MM.1S (cell line): ENCODE data around the gene MSL3.

Experiments
- DNase-seq: peaks from one replicate; pipeline ENCODE4 v3.0.0-alpha.2; 2015
- H2AFZ ChIP-seq: fragments of 300-600 bp; sonication (generic); 2 replicates; pipeline ENCODE4 v1.6.0; 2016; ENCODE audit warnings: antibody characterized with exemption, low read length
- H3F3A ChIP-seq: fragments of 300-600 bp; sonication (generic); 2 replicates; pipeline ENCODE4 v1.6.1; 2016; ENCODE audit warnings: mild to moderate bottlenecking, antibody characterized with exemption, low read length, moderate library complexity, mixed read lengths; ENCODE audit not compliant: insufficient read depth
- H3K27ac ChIP-seq: fragments of 300-600 bp; sonication (generic); 2 replicates; pipeline ENCODE4 v1.5.1; 2016; ENCODE audit warnings: mild to moderate bottlenecking, low read length
- H3K27me3 ChIP-seq: fragments of 300-600 bp; sonication (generic); replicated peaks from 2 replicates; pipeline ENCODE4 v1.6.0; 2016; ENCODE audit warnings: low read length; ENCODE audit not compliant: insufficient read depth
- H3K36me3 ChIP-seq: fragments of 300-600 bp; sonication (generic); replicated peaks from 2 replicates; pipeline ENCODE4 v1.6.1; 2016; ENCODE audit warnings: mild to moderate bottlenecking, low read length, mixed read lengths; ENCODE audit not compliant: insufficient read depth
- H3K4me1 ChIP-seq: fragments of 300-600 bp; sonication (generic); 2 replicates; pipeline ENCODE4 v1.6.1; 2016; ENCODE audit warnings: low read length, mixed read lengths
- H3K4me2 ChIP-seq: fragments of 300-600 bp; sonication (generic); 2 replicates; pipeline ENCODE4 v1.6.0; 2016; ENCODE audit warnings: low read depth, low read length
- H3K4me3 ChIP-seq: fragments of 300-600 bp; sonication (generic); 2 replicates; pipeline ENCODE4 v1.5.1; 2016; ENCODE audit warnings: low read length, mixed read lengths
- H3K79me2 ChIP-seq: fragments of 300-600 bp; sonication (generic); 2 replicates; pipeline ENCODE4 v1.6.1; 2016; ENCODE audit warnings: mixed run types, low read length, mixed read lengths
- H3K9ac ChIP-seq: fragments of 300-600 bp; sonication (generic); 2 replicates; pipeline ENCODE4 v1.6.1; 2016; ENCODE audit warnings: low read length, mixed read lengths
- H3K9me2 ChIP-seq: fragments of 300-600 bp; sonication (generic); replicated peaks from 2 replicates; pipeline ENCODE4 v1.6.1; 2016; ENCODE audit warnings: mild to moderate bottlenecking, low read length, mixed read lengths; ENCODE audit not compliant: insufficient read depth
- H3K9me3 ChIP-seq: fragments of 300-600 bp; sonication (generic); replicated peaks from 2 replicates; pipeline ENCODE4 v1.6.1; 2016; ENCODE audit warnings: mild to moderate bottlenecking, low read length, mixed read lengths; ENCODE audit not compliant: insufficient read depth
- H4K20me1 ChIP-seq: fragments of 300-600 bp; sonication (generic); 2 replicates; pipeline ENCODE4 v1.6.1; 2016; ENCODE audit warnings: mild to moderate bottlenecking, low read length, moderate library complexity, mixed read lengths; ENCODE audit not compliant: insufficient read depth
- EZH2 ChIP-seq: fragments of 300-600 bp; sonication (generic); optimal IDR thresholded peaks from 2 replicates; pipeline ENCODE3; 2017; ENCODE audit warnings: low read depth, mild to moderate bottlenecking, antibody characterized with exemption, low read length, mixed read lengths
- EZH2phosphoT487 ChIP-seq: fragments of 300-600 bp; sonication (generic); IDR thresholded peaks from 2 replicates; pipeline ENCODE4 v1.6.1; 2018; ENCODE audit warnings: antibody characterized with exemption, low read length
- TF ChIP-seq, protein P1 (sequence below): fragments of 300-600 bp; sonication (generic); IDR thresholded peaks from 2 replicates; pipeline ENCODE4 v1.5.1; 2016; ENCODE audit warnings: antibody characterized with exemption, low read length, mixed read lengths

The MSL3 gene

DNA sequence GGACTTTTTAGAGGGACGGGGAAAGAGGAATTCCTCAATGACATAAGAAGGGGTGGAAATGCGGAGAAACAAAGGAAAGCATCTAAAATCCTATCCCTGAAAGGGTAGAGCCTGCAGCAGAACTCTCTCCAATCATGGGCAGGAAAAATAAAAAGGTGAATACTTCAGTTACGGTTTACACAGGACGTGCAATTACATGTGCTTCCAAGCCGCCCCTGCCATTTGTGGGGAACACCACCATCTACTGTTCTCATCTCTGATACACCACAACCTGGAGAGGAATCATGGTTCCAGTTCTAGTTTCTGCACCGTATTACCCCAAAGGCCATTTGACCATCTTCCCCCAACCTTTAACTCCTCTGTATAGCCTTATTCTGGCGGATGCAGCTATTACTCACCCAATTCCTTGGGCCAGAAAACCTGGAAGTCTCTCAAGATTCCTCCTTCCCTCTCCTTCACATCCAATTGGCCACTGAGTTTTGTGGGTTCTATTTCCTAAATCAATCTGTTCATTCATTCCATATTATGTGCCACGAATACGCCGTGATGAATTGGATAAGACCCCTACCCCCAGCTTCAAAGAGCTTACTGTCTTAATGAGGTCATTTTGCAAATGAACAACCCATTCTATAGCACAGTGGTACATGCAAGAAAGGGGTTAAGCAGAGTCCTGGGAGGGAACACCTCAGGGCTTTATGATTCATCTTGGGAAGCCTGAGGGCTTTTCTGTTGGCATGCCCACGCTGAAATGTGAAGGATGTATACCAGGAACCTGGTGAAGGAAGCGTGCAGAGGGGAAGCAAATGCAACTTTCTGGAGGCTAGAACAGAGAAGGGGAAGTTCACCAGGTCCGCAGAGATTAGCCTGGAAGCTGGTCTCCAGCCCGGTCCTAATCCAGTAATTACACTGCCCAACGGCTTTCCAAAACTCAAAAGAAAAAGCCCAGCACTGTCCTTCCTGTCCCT is 1.4 kb upstream of the MSL3 start:
- no peak overlapping the region for H3K27ac ChIP-seq
- no peaks in the 10 kb centered on the region for H3K27me3 ChIP-seq
- no peak overlapping the region for H2AFZ ChIP-seq

DNA sequence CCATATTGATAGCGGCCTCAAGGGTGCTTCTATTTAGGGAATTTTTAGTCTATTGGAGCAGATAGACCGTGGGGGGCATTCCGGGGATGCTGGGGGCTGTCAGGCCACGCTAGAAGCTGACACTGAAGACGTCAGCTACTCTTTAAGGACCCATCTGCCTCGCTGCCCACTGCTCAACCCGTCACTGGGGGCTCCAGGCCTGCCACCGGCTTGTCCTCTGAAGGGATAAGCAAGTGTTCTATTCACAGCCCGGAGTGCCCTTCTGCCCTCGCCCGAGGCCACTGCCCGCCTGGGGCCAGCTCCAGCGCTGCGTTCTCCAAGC is 679 bp upstream of the MSL3 start:
- no peak for DNase-seq
- peak overlapping the region; percentile 83 for H3K4me2 ChIP-seq

More for the DNA sequence above, 1.4 kb upstream of the MSL3 start:
- H3K4me3 ChIP-seq = no peak overlapping the region; the same call in 1 of the 2 replicates
- H4K20me1 ChIP-seq = no peaks in the 10 kb centered on the region
- peaks cover 14% of the 10 kb centered on the region for H3K79me2 ChIP-seq
- H3K4me1 ChIP-seq = peaks cover 7% of the 10 kb centered on the region; the same call in 1 of the 2 replicates
- peak overlapping the region; percentile 83; the same call in 1 of the 2 replicates for H3K4me2 ChIP-seq
- H3K36me3 ChIP-seq = no peaks in the 10 kb centered on the region
- H3K9me3 ChIP-seq = no peaks in the 10 kb centered on the region
- no peak overlapping the region for H3K9ac ChIP-seq
- H3K9me2 ChIP-seq = no peaks in the 10 kb centered on the region
- TF ChIP-seq EZH2phosphoT487 (no peak), EZH2 (no peak)
- TF ChIP-seq, protein P1, sequence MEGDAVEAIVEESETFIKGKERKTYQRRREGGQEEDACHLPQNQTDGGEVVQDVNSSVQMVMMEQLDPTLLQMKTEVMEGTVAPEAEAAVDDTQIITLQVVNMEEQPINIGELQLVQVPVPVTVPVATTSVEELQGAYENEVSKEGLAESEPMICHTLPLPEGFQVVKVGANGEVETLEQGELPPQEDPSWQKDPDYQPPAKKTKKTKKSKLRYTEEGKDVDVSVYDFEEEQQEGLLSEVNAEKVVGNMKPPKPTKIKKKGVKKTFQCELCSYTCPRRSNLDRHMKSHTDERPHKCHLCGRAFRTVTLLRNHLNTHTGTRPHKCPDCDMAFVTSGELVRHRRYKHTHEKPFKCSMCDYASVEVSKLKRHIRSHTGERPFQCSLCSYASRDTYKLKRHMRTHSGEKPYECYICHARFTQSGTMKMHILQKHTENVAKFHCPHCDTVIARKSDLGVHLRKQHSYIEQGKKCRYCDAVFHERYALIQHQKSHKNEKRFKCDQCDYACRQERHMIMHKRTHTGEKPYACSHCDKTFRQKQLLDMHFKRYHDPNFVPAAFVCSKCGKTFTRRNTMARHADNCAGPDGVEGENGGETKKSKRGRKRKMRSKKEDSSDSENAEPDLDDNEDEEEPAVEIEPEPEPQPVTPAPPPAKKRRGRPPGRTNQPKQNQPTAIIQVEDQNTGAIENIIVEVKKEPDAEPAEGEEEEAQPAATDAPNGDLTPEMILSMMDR = no peak
- no peak for DNase-seq
- H3F3A ChIP-seq = peaks cover 17% of the 10 kb centered on the region

DNA sequence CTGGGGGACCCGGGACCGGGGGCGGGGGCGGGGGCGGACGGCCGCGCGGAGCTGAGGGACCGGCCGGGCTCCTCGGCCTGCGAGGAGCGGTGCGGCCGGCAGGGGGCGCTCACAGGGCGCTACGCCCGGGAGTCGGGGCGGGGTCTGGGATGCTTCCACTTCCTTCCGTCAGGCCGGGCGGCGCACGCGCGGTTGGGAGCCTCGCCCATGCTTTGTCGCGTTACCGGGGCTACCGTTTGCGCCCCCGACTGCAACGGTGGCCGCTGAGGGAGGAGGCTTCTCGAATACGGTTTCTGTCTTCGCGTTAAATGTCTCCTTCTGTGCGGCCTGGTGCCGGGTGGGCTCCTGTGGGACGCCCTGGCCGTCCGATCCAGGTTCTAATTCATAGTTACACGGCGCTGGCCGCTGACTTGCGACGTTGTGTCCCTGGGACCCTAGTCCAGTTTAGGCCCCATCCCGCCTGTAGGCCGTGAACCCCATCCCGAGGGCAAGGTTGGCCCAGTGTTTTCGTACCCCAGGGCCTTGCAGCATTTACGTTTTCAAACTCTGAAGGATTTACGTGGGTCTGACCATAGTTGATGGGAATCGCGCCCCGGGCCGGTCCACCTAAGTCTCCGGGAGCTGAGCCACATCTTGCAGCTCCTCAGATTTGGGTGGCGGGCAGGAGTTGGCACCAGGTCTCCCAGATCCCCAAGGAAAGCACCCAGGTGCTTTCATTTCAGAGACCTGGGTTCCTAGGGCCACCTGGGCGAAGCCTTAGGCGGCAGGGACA is 549 bp downstream of the MSL3 start:
- Histone ChIP-seq H3K9ac (peak overlapping the region; percentile 98), H3K4me2 (peak overlapping the region; percentile 89), H3K4me3 (peak overlapping the region; percentile 96), H3K27ac (peak overlapping the region; percentile 87), H2AFZ (peak overlapping the region; percentile 53), H3K9me2 (no peaks in the 10 kb centered on the region), H4K20me1 (no peaks in the 10 kb centered on the region), H3K79me2 (peaks cover 14% of the 10 kb centered on the region), H3K9me3 (no peaks in the 10 kb centered on the region), H3F3A (peaks cover 17% of the 10 kb centered on the region), H3K4me1 (peaks cover 7% of the 10 kb centered on the region; the same call in 1 of the 2 replicates), H3K36me3 (no peaks in the 10 kb centered on the region), H3K27me3 (no peaks in the 10 kb centered on the region)
- TF ChIP-seq, protein P1 = peak; percentile 46
- TF ChIP-seq EZH2phosphoT487 = no peak
- peak; percentile 86 for DNase-seq

More for the DNA sequence above, 679 bp upstream of the MSL3 start:
- Histone ChIP-seq H3K9ac (peak overlapping the region; percentile 64), H3K36me3 (no peaks in the 10 kb centered on the region), H4K20me1 (no peaks in the 10 kb centered on the region), H3F3A (peaks cover 17% of the 10 kb centered on the region), H3K4me1 (peaks cover 7% of the 10 kb centered on the region; the same call in 1 of the 2 replicates), H3K27ac (peak overlapping the region; percentile 18; the same call in 1 of the 2 replicates), H3K4me3 (peak overlapping the region; percentile 62), H3K79me2 (peaks cover 14% of the 10 kb centered on the region), H3K9me2 (no peaks in the 10 kb centered on the region), H3K27me3 (no peaks in the 10 kb centered on the region), H3K9me3 (no peaks in the 10 kb centered on the region), H2AFZ (peak overlapping the region; percentile 75)
- TF ChIP-seq EZH2 (no peak), EZH2phosphoT487 (no peak)
- TF ChIP-seq, protein P1 = no peak
